GM19455 (cell line): ENCODE results near the gene RESP18.
A peak's percentile ranks its signal among the peaks of the same experiment; 100 is the strongest.
"Not testable (repeated sequence)": the region's sequence is repeated elsewhere in the genome, so short reads cannot be mapped to it uniquely, and the experiment has no call there.

Experiments used
- ATAC-seq: cut with Tn5 transposase; IDR thresholded peaks from one replicate; pipeline ENCODE4 v1.9.1; 2021; ENCODE audit not compliant: unreplicated experiment

RESP18 gene

GRCh38 chr2:219325657-219326315 is 6.8 kb downstream of the RESP18 start:
- ATAC-seq: no peak

- ATAC-seq: no peak
These were observed 7.4 kb downstream of the RESP18 start for GRCh38 chr2:219325136-219325535.

GRCh38 chr2:219323434-219323833 is 9.1 kb downstream of the RESP18 start:
- no peak for ATAC-seq

GRCh38 chr2:219314804-219315468 is 17.6 kb downstream of the RESP18 start:
- no peak for ATAC-seq

GRCh38 chr2:219312683-219313263 is 19.8 kb downstream of the RESP18 start:
- ATAC-seq: not testable (repeated sequence)

- no peak for ATAC-seq
These were observed 23.3 kb downstream of the RESP18 start, which contains the start of gene PTPRN for GRCh38 chr2:219309278-219309677. Gene PTPRN (minus strand): TSS chr2:219309401. CDS start chr2:219309332, 69 bp downstream.

- no peak for ATAC-seq
These were observed 24.1 kb downstream of the RESP18 start for GRCh38 chr2:219308142-219309101.

GRCh38 chr2:219306047-219306446 is 26.5 kb downstream of the RESP18 start:
- ATAC-seq: no peak

GRCh38 chr2:219304223-219304622 is 28.3 kb downstream of the RESP18 start:
- no peak for ATAC-seq

- no peak for ATAC-seq
These were observed 30.1 kb downstream of the RESP18 start for GRCh38 chr2:219302412-219302968.

- ATAC-seq: no peak
These were observed 32.5 kb downstream of the RESP18 start for GRCh38 chr2:219300022-219300421.

GRCh38 chr2:219299372-219299760 is 33.2 kb downstream of the RESP18 start:
- no peak for ATAC-seq

- ATAC-seq: no peak
These were observed 33.7 kb downstream of the RESP18 start for GRCh38 chr2:219298759-219299371.

GRCh38 chr2:219297766-219298456 is 34.6 kb downstream of the RESP18 start:
- ATAC-seq: no peak

- ATAC-seq: no peak
These were observed 35.7 kb downstream of the RESP18 start for GRCh38 chr2:219296631-219297391.

GRCh38 chr2:219296142-219296541 is 36.4 kb downstream of the RESP18 start:
- no peak for ATAC-seq

- ATAC-seq: peak; percentile 88
These were observed 37.9 kb downstream of the RESP18 start for GRCh38 chr2:219294356-219295351.

- no peak for ATAC-seq
These were observed 38.8 kb downstream of the RESP18 start for GRCh38 chr2:219293736-219294231.
